ENCODE data around the gene WAC. TPM values are rescaled to one million over a fixed set of nuclear protein-coding genes. Genes with fewer than 3 reads are reported as not detected.
"Not testable (repeated sequence)": the region's sequence is repeated elsewhere in the genome, so short reads cannot be mapped to it uniquely, and the experiment has no call there.

The WAC gene
- total RNA-seq, 3 donors from 2014 or later = 105 to 122 (median 116) TPM

GRCh38 chr10:28508304-28508925 lies 24.5 kb upstream of the WAC start:
- Mint-ChIP-seq H3K36me3 (ENCODE audit: insufficient read depth) (no peaks in the 10 kb centered on the region), H3K9me3 (no peaks in the 10 kb centered on the region), H3K27me3 (ENCODE audit: low read depth) (peaks cover 3% of the 10 kb centered on the region), H3K4me1 (ENCODE audit: low read depth) (no peaks in the 10 kb centered on the region), H3K4me3 (no peak overlapping the region)
- no peak for DNase-seq
- no peak for ATAC-seq

GRCh38 chr10:28509286-28509685 lies 23.6 kb upstream of the WAC start:
- Mint-ChIP-seq H3K4me3 (no peak overlapping the region), H3K27me3 (ENCODE audit: low read depth) (peaks cover 3% of the 10 kb centered on the region), H3K36me3 (ENCODE audit: insufficient read depth) (no peaks in the 10 kb centered on the region), H3K4me1 (ENCODE audit: low read depth) (no peaks in the 10 kb centered on the region), H3K9me3 (no peaks in the 10 kb centered on the region)
- DNase-seq (no peak), ATAC-seq (no peak)

- no peak overlapping the region for H3K4me3 Mint-ChIP-seq
These were observed 18.3 kb upstream of the WAC start for GRCh38 chr10:28514648-28515047.

GRCh38 chr10:28520346-28520745 lies 12.6 kb upstream of the WAC start:
- Mint-ChIP-seq H3K4me3 (no peak overlapping the region), H3K4me1 (ENCODE audit: low read depth) (peaks cover 1% of the 10 kb centered on the region), H3K9me3 (peaks cover 51% of the 10 kb centered on the region), H3K27me3 (ENCODE audit: low read depth) (no peaks in the 10 kb centered on the region), H3K36me3 (ENCODE audit: insufficient read depth) (peaks cover 14% of the 10 kb centered on the region)
- DNase-seq (no peak), ATAC-seq (no peak)

More at GRCh38 chr10:28514648-28515047, 18.3 kb upstream of the WAC start:
- Mint-ChIP-seq H3K4me1 (ENCODE audit: low read depth) (no peaks in the 10 kb centered on the region), H3K9me3 (peaks cover 28% of the 10 kb centered on the region), H3K27me3 (ENCODE audit: low read depth) (no peaks in the 10 kb centered on the region), H3K36me3 (ENCODE audit: insufficient read depth) (no peaks in the 10 kb centered on the region)
- DNase-seq = no peak
- ATAC-seq = no peak

GRCh38 chr10:28520828-28521227 lies 12.1 kb upstream of the WAC start:
- DNase-seq; H3K4me1 Mint-ChIP-seq (ENCODE audit: low read depth); H3K4me3 Mint-ChIP-seq; H3K27me3 Mint-ChIP-seq (ENCODE audit: low read depth); ATAC-seq: not testable (repeated sequence)
- Mint-ChIP-seq H3K9me3 (peaks cover 48% of the 10 kb centered on the region), H3K36me3 (ENCODE audit: insufficient read depth) (peaks cover 18% of the 10 kb centered on the region)

- DNase-seq; H3K27me3 Mint-ChIP-seq (ENCODE audit: low read depth): not testable (repeated sequence)
These were observed 11.0 kb upstream of the WAC start for GRCh38 chr10:28521961-28522360.

GRCh38 chr10:28523725-28524252 lies 9.1 kb upstream of the WAC start:
- peaks cover 23% of the 10 kb centered on the region for H3K9me3 Mint-ChIP-seq
- ATAC-seq (no peak), DNase-seq (no peak)
- H3K4me1 Mint-ChIP-seq (ENCODE audit: low read depth) = peaks cover 3% of the 10 kb centered on the region
- no peak overlapping the region for H3K4me3 Mint-ChIP-seq
- no peaks in the 10 kb centered on the region for H3K27me3 Mint-ChIP-seq (ENCODE audit: low read depth)
- H3K36me3 Mint-ChIP-seq (ENCODE audit: insufficient read depth) = peaks cover 30% of the 10 kb centered on the region

More at GRCh38 chr10:28521961-28522360, 11.0 kb upstream of the WAC start:
- Mint-ChIP-seq H3K36me3 (ENCODE audit: insufficient read depth) (peaks cover 26% of the 10 kb centered on the region), H3K9me3 (peaks cover 38% of the 10 kb centered on the region)
- not testable (repeated sequence) for H3K4me1 Mint-ChIP-seq (ENCODE audit: low read depth); ATAC-seq; H3K4me3 Mint-ChIP-seq

GRCh38 chr10:28530751-28531150 lies 2.2 kb upstream of the WAC start:
- Mint-ChIP-seq H3K4me3 (peak overlapping the region; percentile 95), H3K9me3 (no peaks in the 10 kb centered on the region), H3K27me3 (ENCODE audit: low read depth) (no peaks in the 10 kb centered on the region), H3K4me1 (ENCODE audit: low read depth) (peaks cover 42% of the 10 kb centered on the region), H3K36me3 (ENCODE audit: insufficient read depth) (peaks cover 38% of the 10 kb centered on the region)
- ATAC-seq (no peak), DNase-seq (no peak)

GRCh38 chr10:28533186-28533564 lies 257 bp downstream of the WAC start:
- no peaks in the 10 kb centered on the region for H3K27me3 Mint-ChIP-seq (ENCODE audit: low read depth)
- ATAC-seq (no peak), DNase-seq (no peak)
- peaks cover 44% of the 10 kb centered on the region for H3K36me3 Mint-ChIP-seq (ENCODE audit: insufficient read depth)
- peak overlapping the region; percentile 99 for H3K4me3 Mint-ChIP-seq
- no peaks in the 10 kb centered on the region for H3K9me3 Mint-ChIP-seq
- H3K4me1 Mint-ChIP-seq (ENCODE audit: low read depth) = peaks cover 61% of the 10 kb centered on the region

GRCh38 chr10:28533571-28534304 lies 820 bp downstream of the WAC start:
- ATAC-seq = peak; percentile 36 to 39
- Mint-ChIP-seq H3K4me1 (ENCODE audit: low read depth) (peaks cover 63% of the 10 kb centered on the region), H3K36me3 (ENCODE audit: insufficient read depth) (peaks cover 46% of the 10 kb centered on the region), H3K27me3 (ENCODE audit: low read depth) (no peaks in the 10 kb centered on the region), H3K9me3 (no peaks in the 10 kb centered on the region), H3K4me3 (peak overlapping the region; percentile 99)
- DNase-seq = peak; percentile 51

- no peak for ATAC-seq
- no peaks in the 10 kb centered on the region for H3K9me3 Mint-ChIP-seq
- H3K27me3 Mint-ChIP-seq (ENCODE audit: low read depth) = no peaks in the 10 kb centered on the region
- peak overlapping the region; percentile 45 for H3K4me3 Mint-ChIP-seq
- H3K36me3 Mint-ChIP-seq (ENCODE audit: insufficient read depth) = peaks cover 43% of the 10 kb centered on the region
- peaks cover 64% of the 10 kb centered on the region for H3K4me1 Mint-ChIP-seq (ENCODE audit: low read depth)
- DNase-seq = no peak
These were observed 2.9 kb downstream of the WAC start for GRCh38 chr10:28535846-28536245.

GRCh38 chr10:28538595-28538994 lies 5.7 kb downstream of the WAC start:
- ATAC-seq (no peak), DNase-seq (no peak)
- H3K4me1 Mint-ChIP-seq (ENCODE audit: low read depth) = peaks cover 76% of the 10 kb centered on the region
- no peaks in the 10 kb centered on the region for H3K27me3 Mint-ChIP-seq (ENCODE audit: low read depth)
- H3K36me3 Mint-ChIP-seq (ENCODE audit: insufficient read depth) = peaks cover 59% of the 10 kb centered on the region
- no peak overlapping the region for H3K4me3 Mint-ChIP-seq
- no peaks in the 10 kb centered on the region for H3K9me3 Mint-ChIP-seq

- ATAC-seq = no peak
- H3K4me3 Mint-ChIP-seq = no peak overlapping the region
These were observed 7.2 kb downstream of the WAC start for GRCh38 chr10:28540145-28540544.

GRCh38 chr10:28541717-28542365 lies 8.9 kb downstream of the WAC start:
- Mint-ChIP-seq H3K4me1 (ENCODE audit: low read depth) (peaks cover 80% of the 10 kb centered on the region), H3K4me3 (peak overlapping the region; percentile 0)
- ATAC-seq = peak; percentile 39 to 44

More at GRCh38 chr10:28540145-28540544, 7.2 kb downstream of the WAC start:
- DNase-seq = no peak
- peaks cover 79% of the 10 kb centered on the region for H3K4me1 Mint-ChIP-seq (ENCODE audit: low read depth)
- no peaks in the 10 kb centered on the region for H3K9me3 Mint-ChIP-seq
- H3K27me3 Mint-ChIP-seq (ENCODE audit: low read depth) = no peaks in the 10 kb centered on the region
- H3K36me3 Mint-ChIP-seq (ENCODE audit: insufficient read depth) = peaks cover 56% of the 10 kb centered on the region

More at GRCh38 chr10:28541717-28542365, 8.9 kb downstream of the WAC start:
- DNase-seq = no peak
- Mint-ChIP-seq H3K27me3 (ENCODE audit: low read depth) (no peaks in the 10 kb centered on the region), H3K9me3 (no peaks in the 10 kb centered on the region), H3K36me3 (ENCODE audit: insufficient read depth) (peaks cover 44% of the 10 kb centered on the region)
